HTR-8/SVneo (cell line): ENCODE results near the gene KRIT1.

ENCODE experiments used
- DNase-seq: peaks from one replicate; pipeline ENCODE4 v3.0.0; 2011; ENCODE audit warnings: low spot score, mixed read lengths; ENCODE audit not compliant: insufficient read length
- FAIRE-seq: peaks from 2 replicates; lab custom pipeline; 2011; peaks lifted over from hg19 to GRCh38; lab: Jason Lieb, UNC

KRIT1 gene

DNA sequence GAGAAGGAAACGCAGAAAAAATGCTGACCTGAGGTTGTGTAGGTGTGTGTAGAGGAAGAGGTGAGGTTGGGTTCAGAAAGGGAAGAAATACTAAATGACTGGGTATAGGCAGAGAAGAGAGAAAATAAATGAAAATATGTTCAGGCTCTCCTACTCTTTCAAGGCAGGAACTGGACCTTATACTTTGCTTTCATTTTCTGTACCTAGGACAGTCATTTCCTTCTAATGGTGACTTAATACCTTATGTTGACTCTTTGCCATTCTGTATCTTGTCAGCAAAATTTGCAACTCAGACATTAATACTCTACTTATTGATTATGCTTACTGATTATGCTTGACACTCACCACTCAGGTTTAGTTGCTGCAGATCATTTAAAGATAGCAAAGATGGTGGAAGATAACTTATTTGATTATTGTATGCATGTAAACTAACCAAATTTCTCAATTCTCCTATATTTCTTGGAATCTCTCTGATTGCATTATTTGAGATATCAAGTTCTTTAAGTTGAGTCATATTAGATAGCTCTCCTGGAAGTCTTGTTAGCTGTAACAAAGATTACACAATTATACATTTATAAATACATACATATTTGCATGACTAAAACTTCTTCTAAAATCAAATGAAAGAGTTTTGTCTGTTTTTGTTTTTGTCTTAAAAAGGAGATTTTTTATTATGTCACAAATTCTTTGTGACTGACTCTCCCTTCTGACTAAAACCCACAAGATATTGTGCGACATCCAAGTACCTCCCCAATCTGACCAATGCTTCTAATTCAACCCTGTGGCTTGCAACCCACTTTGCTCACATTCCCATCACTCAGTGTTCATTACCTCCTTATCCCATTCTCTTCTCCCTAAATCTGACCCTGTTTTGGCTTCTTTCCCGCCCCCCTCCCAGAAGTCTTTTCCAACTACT, 86.8 kb downstream of the KRIT1 start:
- DNase-seq (peak; percentile 21), FAIRE-seq (no peak)

DNA sequence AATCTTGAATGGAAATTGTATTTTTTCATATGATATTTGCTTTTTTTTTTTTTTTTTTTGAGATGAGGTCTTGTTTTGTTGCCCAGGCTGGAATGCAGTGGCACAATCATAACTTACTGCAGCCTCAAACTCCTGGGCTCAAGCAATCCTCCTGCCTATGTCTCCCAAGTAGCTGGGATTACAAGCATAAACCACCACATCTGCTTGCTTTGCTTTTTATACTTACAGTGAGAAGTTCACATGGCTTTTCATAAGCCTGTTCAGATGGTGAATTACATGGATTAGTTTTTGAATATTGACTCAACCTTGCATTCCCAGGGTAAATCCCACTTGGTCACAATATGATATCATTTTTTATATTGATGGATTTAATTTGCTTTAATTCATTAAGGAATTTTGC, 88.7 kb downstream of the KRIT1 start:
- FAIRE-seq (no peak), DNase-seq (no peak)

DNA sequence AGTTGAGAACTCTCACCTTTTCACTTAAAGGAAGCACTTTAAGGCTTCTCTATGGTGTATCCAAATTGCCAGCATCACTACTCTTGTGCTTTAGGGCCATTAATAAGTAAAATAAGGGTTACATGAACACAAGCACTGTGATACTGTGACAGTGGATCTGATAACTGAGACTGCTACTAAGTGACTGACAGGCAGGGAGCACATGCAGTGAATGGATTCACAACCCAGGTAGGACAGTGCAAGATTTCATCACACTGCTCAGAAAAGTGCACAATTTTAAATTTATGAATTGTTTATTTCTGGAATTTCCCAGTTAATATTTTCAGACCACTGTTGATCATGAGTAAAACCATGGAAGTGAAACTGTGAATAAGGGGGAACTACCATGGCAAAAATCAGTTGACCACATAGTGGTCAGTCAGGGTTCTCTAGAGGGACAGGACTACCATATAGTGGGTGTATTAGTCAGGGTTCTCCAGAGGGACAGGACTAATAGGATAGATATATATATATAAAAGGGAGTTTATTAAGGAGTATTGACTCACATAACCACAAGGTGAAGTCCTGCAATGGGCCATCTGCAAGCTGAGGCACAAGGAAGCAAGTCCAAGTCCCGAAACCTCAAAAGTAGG, 90.5 kb downstream of the KRIT1 start:
- FAIRE-seq = no peak

DNA sequence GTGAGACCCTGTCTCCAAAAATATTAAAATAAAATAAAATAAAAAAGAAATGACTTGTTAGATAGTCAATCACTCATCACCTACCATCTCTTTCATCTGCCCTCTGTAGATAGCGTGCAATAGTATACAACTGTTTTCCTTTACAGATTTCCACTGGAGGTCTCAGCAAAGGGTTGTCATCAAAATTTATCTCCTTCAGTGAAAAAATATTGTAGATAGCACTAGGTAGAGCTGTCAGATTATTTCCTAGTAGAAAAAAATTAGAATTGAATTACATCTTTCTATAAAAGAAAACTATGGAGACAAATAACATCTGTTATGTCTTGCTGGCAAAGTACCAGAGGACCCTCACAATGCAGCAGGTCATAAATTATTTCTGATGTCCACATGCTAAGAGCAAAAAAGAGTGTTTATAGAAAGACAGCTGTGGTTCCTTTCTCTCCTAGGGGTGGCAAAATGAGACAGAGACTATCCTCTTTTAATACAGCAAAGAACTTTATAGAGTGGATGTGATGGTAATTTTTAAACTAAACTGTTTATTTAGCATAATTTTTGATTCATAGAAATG, 95.2 kb downstream of the KRIT1 start:
- DNase-seq (no peak), FAIRE-seq (no peak)

More for the DNA sequence above, 90.5 kb downstream of the KRIT1 start:
- DNase-seq = no peak

DNA sequence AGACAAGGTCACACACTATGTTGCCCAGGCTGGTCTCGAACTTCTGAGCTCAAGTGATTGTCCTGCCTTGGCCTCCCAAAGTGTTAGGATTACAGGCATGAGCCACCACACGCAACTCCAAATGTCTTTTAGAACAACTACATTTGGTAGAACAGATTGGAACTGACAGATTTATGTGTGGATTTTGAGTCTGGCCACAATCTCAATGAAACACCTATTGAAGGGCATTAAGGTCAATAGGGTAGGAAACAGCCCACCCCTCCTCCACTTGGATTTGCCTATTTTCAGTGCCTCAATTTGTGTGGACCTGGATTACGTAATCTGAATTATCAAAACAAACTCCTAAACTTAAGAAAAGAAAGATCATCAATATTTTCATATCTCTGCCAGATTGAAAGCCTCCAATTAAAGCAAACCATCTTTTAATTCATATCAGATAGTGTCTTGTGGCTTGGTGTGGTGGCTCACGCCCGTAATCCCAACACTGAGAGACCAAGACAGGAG, 95.9 kb downstream of the KRIT1 start:
- FAIRE-seq = no peak
- no peak for DNase-seq
